Uterus (tissue), 2 donors: Measurements from ENCODE around the gene DPY19L3.

ENCODE experiments used
- POLR2A ChIP-seq, 2 donors: fragments of 450-650 bp; IDR thresholded peaks; one replicate each; pipeline ENCODE4 v1.6.1; 2016; ENCODE audit warnings: antibody characterized with exemption in 2 of 2, mild to moderate bottlenecking in 1 of 2, moderate library complexity in 1 of 2
- TF ChIP-seq, protein P1 (sequence below), 4 experiments: fragments of 200-600 bp in 2 of 4; fragments of 450-650 bp in 2 of 4; sonication (generic) in 2 of 4; IDR thresholded peaks; one replicate each; pipeline ENCODE4 v1.5.1; 2016 to 2019; ENCODE audit warnings: antibody characterized with exemption in 4 of 4, mild to moderate bottlenecking in 2 of 4, moderate library complexity in 1 of 4

DNA sequence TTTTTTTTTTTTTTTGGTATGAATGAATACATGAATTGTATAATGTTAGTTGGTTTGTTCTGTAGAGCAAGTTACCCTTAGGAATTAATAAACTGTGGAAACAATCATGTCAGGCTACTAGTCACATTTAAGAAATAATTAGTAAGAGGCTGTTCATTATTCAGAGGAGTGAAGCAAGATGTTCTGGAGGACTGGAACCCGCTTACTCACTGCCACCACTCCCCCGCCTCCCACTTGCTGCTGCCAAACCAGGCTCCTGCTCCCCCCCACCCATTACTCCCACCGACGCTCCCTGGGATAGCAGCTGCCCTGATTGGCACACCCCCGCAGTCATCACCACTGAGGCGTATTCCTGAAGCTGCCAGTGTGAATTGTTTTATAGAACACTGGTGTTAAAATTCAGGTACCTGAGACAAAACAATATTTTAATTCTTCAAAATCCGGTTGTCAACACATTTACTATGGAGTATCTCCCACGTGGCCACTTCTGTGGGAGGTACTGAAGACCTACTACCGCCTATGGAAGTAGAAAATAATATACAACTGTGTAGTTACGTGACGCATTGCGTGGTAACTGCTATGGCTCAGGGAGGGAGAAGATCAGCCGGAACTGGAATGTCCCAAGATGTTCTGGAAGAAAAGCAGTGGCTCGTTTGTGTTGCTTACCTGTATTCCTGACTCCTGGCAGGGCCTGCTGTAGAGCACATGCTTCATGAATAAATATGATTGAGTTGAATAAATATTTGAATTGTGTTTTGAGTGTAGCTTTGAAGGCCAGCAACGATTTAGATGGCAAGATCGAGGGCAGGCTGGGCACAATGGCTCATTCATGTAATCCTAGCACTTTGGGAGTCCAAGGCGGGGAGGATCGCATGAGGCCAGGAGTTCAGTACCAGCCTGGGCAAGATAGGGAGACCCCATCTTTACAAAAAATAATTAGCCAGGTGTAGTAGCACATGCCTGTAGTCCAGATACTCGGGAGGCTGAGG, 1.7 kb downstream of the DPY19L3 start:
- TF ChIP-seq, protein P1, sequence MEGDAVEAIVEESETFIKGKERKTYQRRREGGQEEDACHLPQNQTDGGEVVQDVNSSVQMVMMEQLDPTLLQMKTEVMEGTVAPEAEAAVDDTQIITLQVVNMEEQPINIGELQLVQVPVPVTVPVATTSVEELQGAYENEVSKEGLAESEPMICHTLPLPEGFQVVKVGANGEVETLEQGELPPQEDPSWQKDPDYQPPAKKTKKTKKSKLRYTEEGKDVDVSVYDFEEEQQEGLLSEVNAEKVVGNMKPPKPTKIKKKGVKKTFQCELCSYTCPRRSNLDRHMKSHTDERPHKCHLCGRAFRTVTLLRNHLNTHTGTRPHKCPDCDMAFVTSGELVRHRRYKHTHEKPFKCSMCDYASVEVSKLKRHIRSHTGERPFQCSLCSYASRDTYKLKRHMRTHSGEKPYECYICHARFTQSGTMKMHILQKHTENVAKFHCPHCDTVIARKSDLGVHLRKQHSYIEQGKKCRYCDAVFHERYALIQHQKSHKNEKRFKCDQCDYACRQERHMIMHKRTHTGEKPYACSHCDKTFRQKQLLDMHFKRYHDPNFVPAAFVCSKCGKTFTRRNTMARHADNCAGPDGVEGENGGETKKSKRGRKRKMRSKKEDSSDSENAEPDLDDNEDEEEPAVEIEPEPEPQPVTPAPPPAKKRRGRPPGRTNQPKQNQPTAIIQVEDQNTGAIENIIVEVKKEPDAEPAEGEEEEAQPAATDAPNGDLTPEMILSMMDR (IDR thresholded peaks at IDR 0.05) = no peak
- no peak for TF ChIP-seq POLR2A (IDR thresholded peaks at IDR 0.05)
